KMS-11 (cell line): ENCODE measurements around the gene SMAD7.

ENCODE experiments used
- H2AFZ ChIP-seq: fragments of 200-600 bp; sonication (generic); 2 replicates; pipeline ENCODE4 v1.6.1; 2016; ENCODE audit warnings: antibody characterized with exemption, mixed run types, low read depth
- H3K27ac ChIP-seq: fragments of 200-600 bp; sonication (generic); 2 replicates; pipeline ENCODE4 v1.6.1; 2016; ENCODE audit warnings: mild to moderate bottlenecking, mixed run types
- H3K27me3 ChIP-seq: fragments of 200-600 bp; sonication (generic); 2 replicates; pipeline ENCODE4 v1.6.1; 2017; ENCODE audit warnings: mild to moderate bottlenecking, low read depth, mixed run types, moderate library complexity; ENCODE audit not compliant: insufficient read depth
- H3K36me3 ChIP-seq: fragments of 200-600 bp; sonication (generic); 2 replicates; pipeline ENCODE4 v1.6.1; 2017; ENCODE audit warnings: mild to moderate bottlenecking, mixed run types; ENCODE audit not compliant: insufficient read depth
- H3K4me1 ChIP-seq: fragments of 200-600 bp; sonication (generic); 2 replicates; pipeline ENCODE4 v1.6.1; 2016; ENCODE audit warnings: mild to moderate bottlenecking, low read depth, mixed run types; ENCODE audit not compliant: poor library complexity, severe bottlenecking
- H3K4me2 ChIP-seq: fragments of 200-600 bp; sonication (generic); 2 replicates; pipeline ENCODE4 v1.7.0; 2016; ENCODE audit warnings: mild to moderate bottlenecking, mixed run types
- H3K4me3 ChIP-seq: fragments of 200-600 bp; sonication (generic); IDR thresholded peaks from 2 replicates; pipeline ENCODE4 v1.6.1; 2017; ENCODE audit warnings: low read depth, low read length, mixed read lengths; ENCODE audit not compliant: insufficient read depth
- H3K79me2 ChIP-seq: fragments of 200-600 bp; sonication (generic); 2 replicates; pipeline ENCODE4 v1.6.1; 2016; ENCODE audit warnings: low read depth, mixed run types; ENCODE audit not compliant: insufficient read depth
- H3K9ac ChIP-seq: fragments of 200-600 bp; sonication (generic); 2 replicates; pipeline ENCODE4 v1.6.1; 2016; ENCODE audit warnings: mild to moderate bottlenecking, mixed run types
- H4K20me1 ChIP-seq: fragments of 200-600 bp; sonication (generic); 2 replicates; pipeline ENCODE4 v1.6.1; 2016; ENCODE audit warnings: mild to moderate bottlenecking, mixed run types; ENCODE audit not compliant: insufficient read depth
- TF ChIP-seq, protein P1 (sequence below): fragments of 200-600 bp; sonication (generic); conservative IDR thresholded peaks from 2 replicates; pipeline ENCODE4 v1.6.1; 2017; ENCODE audit warnings: low read depth, mild to moderate bottlenecking, antibody characterized with exemption, low read length, moderate library complexity, mixed read lengths

The SMAD7 gene

GRCh38 chr18:48968412-48969215 lies 17.8 kb upstream of the SMAD7 start:
- H3K9ac ChIP-seq: no peak overlapping the region
- no peak overlapping the region for H3K4me3 ChIP-seq
- H3K27ac ChIP-seq: no peak overlapping the region
- H3K4me2 ChIP-seq: no peak overlapping the region
- TF ChIP-seq, protein P1, sequence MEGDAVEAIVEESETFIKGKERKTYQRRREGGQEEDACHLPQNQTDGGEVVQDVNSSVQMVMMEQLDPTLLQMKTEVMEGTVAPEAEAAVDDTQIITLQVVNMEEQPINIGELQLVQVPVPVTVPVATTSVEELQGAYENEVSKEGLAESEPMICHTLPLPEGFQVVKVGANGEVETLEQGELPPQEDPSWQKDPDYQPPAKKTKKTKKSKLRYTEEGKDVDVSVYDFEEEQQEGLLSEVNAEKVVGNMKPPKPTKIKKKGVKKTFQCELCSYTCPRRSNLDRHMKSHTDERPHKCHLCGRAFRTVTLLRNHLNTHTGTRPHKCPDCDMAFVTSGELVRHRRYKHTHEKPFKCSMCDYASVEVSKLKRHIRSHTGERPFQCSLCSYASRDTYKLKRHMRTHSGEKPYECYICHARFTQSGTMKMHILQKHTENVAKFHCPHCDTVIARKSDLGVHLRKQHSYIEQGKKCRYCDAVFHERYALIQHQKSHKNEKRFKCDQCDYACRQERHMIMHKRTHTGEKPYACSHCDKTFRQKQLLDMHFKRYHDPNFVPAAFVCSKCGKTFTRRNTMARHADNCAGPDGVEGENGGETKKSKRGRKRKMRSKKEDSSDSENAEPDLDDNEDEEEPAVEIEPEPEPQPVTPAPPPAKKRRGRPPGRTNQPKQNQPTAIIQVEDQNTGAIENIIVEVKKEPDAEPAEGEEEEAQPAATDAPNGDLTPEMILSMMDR: no peak
- no peaks in the 10 kb centered on the region for H4K20me1 ChIP-seq
- no peaks in the 10 kb centered on the region for H3K4me1 ChIP-seq
- no peaks in the 10 kb centered on the region for H3K36me3 ChIP-seq
- no peak overlapping the region for H2AFZ ChIP-seq
- no peaks in the 10 kb centered on the region for H3K27me3 ChIP-seq
- no peaks in the 10 kb centered on the region for H3K79me2 ChIP-seq

- H3K9ac ChIP-seq: no peak overlapping the region
- H4K20me1 ChIP-seq: no peaks in the 10 kb centered on the region
- no peaks in the 10 kb centered on the region for H3K27me3 ChIP-seq
- H2AFZ ChIP-seq: no peak overlapping the region
- H3K4me3 ChIP-seq: no peak overlapping the region
- no peaks in the 10 kb centered on the region for H3K36me3 ChIP-seq
- H3K4me1 ChIP-seq: no peaks in the 10 kb centered on the region
- no peak overlapping the region for H3K4me2 ChIP-seq
- H3K79me2 ChIP-seq: no peaks in the 10 kb centered on the region
- TF ChIP-seq, protein P1: no peak
- H3K27ac ChIP-seq: no peak overlapping the region
Observed at GRCh38 chr18:48967545-48967944, 16.8 kb upstream of the SMAD7 start.

- H3K27ac ChIP-seq: no peak overlapping the region
- H3K27me3 ChIP-seq: no peaks in the 10 kb centered on the region
- no peaks in the 10 kb centered on the region for H4K20me1 ChIP-seq
- no peak overlapping the region for H2AFZ ChIP-seq
- H3K4me3 ChIP-seq: no peak overlapping the region
- no peaks in the 10 kb centered on the region for H3K4me1 ChIP-seq
- no peak overlapping the region for H3K9ac ChIP-seq
- H3K79me2 ChIP-seq: no peaks in the 10 kb centered on the region
- no peaks in the 10 kb centered on the region for H3K36me3 ChIP-seq
- TF ChIP-seq, protein P1: no peak
- H3K4me2 ChIP-seq: no peak overlapping the region
Observed at GRCh38 chr18:48966523-48966922, 15.8 kb upstream of the SMAD7 start.

- H3K4me3 ChIP-seq: no peak overlapping the region
- TF ChIP-seq, protein P1: no peak
- no peak overlapping the region for H2AFZ ChIP-seq
- no peaks in the 10 kb centered on the region for H4K20me1 ChIP-seq
- H3K27ac ChIP-seq: no peak overlapping the region
- no peaks in the 10 kb centered on the region for H3K27me3 ChIP-seq
- H3K9ac ChIP-seq: no peak overlapping the region
- no peak overlapping the region for H3K4me2 ChIP-seq
- no peaks in the 10 kb centered on the region for H3K36me3 ChIP-seq
- H3K4me1 ChIP-seq: no peaks in the 10 kb centered on the region
- H3K79me2 ChIP-seq: no peaks in the 10 kb centered on the region
Observed at GRCh38 chr18:48963586-48964470, 13.1 kb upstream of the SMAD7 start.
